Parathyroid adenoma (tissue), 2 donors: ENCODE data around the gene MICU2.

Experiments
- H2AFZ ChIP-seq: fragments of 300-600 bp; sonication (generic); one replicate; pipeline ENCODE4 v1.7.0; 2017; ENCODE audit warnings: antibody characterized with exemption, mild to moderate bottlenecking
- H3K27ac ChIP-seq: fragments of 300-600 bp; sonication (generic); one replicate; pipeline ENCODE4 v1.7.0; 2017
- H3K27me3 ChIP-seq: fragments of 300-600 bp; sonication (generic); one replicate; pipeline ENCODE4 v1.7.0; 2017; ENCODE audit warnings: low read length; ENCODE audit not compliant: control insufficient read depth, insufficient read depth
- H3K36me3 ChIP-seq: fragments of 300-600 bp; sonication (generic); one replicate; pipeline ENCODE4 v1.7.0; 2017; ENCODE audit warnings: low read length; ENCODE audit not compliant: control insufficient read depth, insufficient read depth
- H3K4me1 ChIP-seq: fragments of 300-600 bp; sonication (generic); one replicate; pipeline ENCODE4 v1.7.0; 2017; ENCODE audit warnings: control low read depth
- H3K4me2 ChIP-seq: fragments of 300-600 bp; sonication (generic); one replicate; pipeline ENCODE4 v1.7.0; 2017; ENCODE audit warnings: low read length
- H3K4me3 ChIP-seq: fragments of 300-600 bp; sonication (generic); one replicate; pipeline ENCODE4 v1.7.0; 2017; ENCODE audit warnings: low read depth, low read length
- H3K79me2 ChIP-seq: fragments of 300-600 bp; sonication (generic); one replicate; pipeline ENCODE4 v1.7.0; 2017; ENCODE audit warnings: control low read depth
- H3K9ac ChIP-seq: fragments of 300-600 bp; sonication (generic); one replicate; pipeline ENCODE4 v1.7.0; 2017; ENCODE audit warnings: mild to moderate bottlenecking
- H3K9me3 ChIP-seq: fragments of 300-600 bp; sonication (generic); one replicate; pipeline ENCODE4 v1.7.0; 2017; ENCODE audit warnings: low read length; ENCODE audit not compliant: control insufficient read depth
- TF ChIP-seq, protein P1 (sequence below): fragments of 300-600 bp; sonication (generic); IDR thresholded peaks from one replicate; pipeline ENCODE4 v1.7.0; 2017; ENCODE audit warnings: antibody characterized with exemption, mild to moderate bottlenecking
- donor health status: primary hyperparathyroidism.

Gene MICU2

DNA sequence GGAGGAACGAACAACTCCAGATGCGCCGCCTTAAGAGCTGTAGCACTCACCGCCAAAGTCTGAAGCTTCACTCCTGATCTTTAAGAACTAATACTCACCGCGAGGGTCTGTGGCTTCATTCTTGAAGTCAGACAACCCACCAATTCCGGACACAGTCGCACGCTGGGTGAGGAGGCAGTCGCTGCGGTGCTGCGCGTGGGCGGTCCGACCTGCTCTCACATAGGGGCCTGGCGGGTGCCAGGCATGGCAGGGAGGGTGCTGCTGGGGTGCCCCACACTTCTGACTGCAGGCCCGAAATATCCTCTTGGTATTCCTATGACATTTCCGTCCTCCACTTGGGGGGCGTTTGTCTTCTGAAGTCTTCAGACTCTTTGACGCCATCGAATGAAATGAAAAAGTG, 7.4 kb upstream of the MICU2 start:
- Histone ChIP-seq H3K27ac (no peak overlapping the region), H3K36me3 (no peaks in the 10 kb centered on the region), H3K27me3 (no peaks in the 10 kb centered on the region), H3K9me3 (no peaks in the 10 kb centered on the region), H3K4me3 (no peak overlapping the region), H3K9ac (no peak overlapping the region), H3K79me2 (no peaks in the 10 kb centered on the region), H3K4me1 (no peaks in the 10 kb centered on the region), H3K4me2 (no peak overlapping the region), H2AFZ (no peak overlapping the region)
- TF ChIP-seq, protein P1, sequence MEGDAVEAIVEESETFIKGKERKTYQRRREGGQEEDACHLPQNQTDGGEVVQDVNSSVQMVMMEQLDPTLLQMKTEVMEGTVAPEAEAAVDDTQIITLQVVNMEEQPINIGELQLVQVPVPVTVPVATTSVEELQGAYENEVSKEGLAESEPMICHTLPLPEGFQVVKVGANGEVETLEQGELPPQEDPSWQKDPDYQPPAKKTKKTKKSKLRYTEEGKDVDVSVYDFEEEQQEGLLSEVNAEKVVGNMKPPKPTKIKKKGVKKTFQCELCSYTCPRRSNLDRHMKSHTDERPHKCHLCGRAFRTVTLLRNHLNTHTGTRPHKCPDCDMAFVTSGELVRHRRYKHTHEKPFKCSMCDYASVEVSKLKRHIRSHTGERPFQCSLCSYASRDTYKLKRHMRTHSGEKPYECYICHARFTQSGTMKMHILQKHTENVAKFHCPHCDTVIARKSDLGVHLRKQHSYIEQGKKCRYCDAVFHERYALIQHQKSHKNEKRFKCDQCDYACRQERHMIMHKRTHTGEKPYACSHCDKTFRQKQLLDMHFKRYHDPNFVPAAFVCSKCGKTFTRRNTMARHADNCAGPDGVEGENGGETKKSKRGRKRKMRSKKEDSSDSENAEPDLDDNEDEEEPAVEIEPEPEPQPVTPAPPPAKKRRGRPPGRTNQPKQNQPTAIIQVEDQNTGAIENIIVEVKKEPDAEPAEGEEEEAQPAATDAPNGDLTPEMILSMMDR, result no peak

DNA sequence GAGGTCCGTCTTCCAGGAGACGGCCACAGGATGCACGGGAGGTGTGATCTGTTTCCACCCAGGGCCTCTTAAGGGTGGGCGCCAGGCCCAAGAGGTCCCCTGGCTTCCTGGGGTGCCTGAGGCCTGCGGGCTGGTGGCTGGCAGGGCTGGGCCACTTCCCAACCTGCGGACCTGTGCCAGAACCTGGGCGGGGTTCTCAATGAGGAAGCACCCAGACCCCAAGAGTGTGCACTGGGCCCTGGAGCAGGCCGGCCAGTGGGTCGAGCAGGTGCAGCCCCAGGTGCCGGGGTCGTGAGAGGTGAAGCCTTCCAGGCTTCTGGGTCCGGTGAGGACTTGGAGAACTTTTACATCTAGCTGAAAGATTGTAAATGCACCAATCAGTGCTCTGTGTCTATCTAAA, 6.7 kb upstream of the MICU2 start:
- TF ChIP-seq, protein P1, result no peak
- Histone ChIP-seq H3K4me3 (no peak overlapping the region), H3K9ac (no peak overlapping the region), H3K9me3 (no peaks in the 10 kb centered on the region), H2AFZ (no peak overlapping the region), H3K27ac (no peak overlapping the region), H3K4me2 (no peak overlapping the region), H3K4me1 (no peaks in the 10 kb centered on the region), H3K79me2 (no peaks in the 10 kb centered on the region), H3K27me3 (no peaks in the 10 kb centered on the region), H3K36me3 (no peaks in the 10 kb centered on the region)

DNA sequence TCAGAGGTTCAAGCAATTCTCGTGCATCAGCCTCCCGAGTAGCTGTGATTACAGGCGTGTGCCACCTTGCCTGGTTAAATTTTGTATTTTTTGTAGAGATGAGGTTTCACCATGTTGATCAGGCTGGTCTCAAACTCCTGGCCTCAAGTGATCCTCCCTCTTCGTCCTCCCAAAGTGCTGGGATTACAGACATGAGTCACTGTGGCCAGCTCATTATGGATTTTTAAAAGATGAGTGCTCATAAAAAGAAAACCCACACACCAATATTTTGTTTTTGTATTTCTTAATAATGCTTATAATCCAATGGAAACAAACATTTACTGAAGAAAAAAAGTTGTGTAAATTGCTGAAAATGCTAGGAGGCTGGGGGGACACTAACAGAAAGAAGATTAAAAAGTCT, 5.0 kb upstream of the MICU2 start:
- no peak overlapping the region for H3K9ac ChIP-seq
- H3K27me3 ChIP-seq, result no peaks in the 10 kb centered on the region
- H3K9me3 ChIP-seq, result no peaks in the 10 kb centered on the region
- TF ChIP-seq, protein P1, result no peak
- peaks cover 4% of the 10 kb centered on the region for H3K36me3 ChIP-seq
- H3K27ac ChIP-seq, result no peak overlapping the region
- no peak overlapping the region for H3K4me2 ChIP-seq
- H3K79me2 ChIP-seq, result no peaks in the 10 kb centered on the region
- H3K4me1 ChIP-seq, result no peaks in the 10 kb centered on the region
- no peak overlapping the region for H2AFZ ChIP-seq
- no peak overlapping the region for H3K4me3 ChIP-seq

DNA sequence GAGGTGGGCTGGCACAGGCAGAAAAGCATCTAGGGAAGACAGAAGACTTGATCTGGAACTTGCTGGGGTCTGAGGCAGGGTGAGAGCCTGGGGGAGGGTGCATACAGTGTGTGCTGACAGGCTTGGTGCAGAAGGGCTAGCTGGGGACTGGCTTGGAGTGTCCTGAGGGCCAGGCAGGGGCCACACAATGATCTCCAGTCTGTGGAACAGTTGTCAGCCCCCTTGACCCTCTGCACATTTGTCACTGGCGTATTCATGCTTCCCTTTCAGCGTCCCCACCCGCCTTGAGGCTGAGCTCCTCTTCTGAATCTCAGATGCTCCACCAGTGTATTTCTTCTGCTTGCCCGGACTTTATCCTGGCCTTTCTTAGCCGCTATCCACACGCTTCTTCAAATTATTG, 2.8 kb upstream of the MICU2 start:
- peaks cover 4% of the 10 kb centered on the region for H3K36me3 ChIP-seq
- H3K79me2 ChIP-seq, result no peaks in the 10 kb centered on the region
- no peak overlapping the region for H3K27ac ChIP-seq
- no peak overlapping the region for H3K4me2 ChIP-seq
- TF ChIP-seq, protein P1, result no peak
- H3K27me3 ChIP-seq, result no peaks in the 10 kb centered on the region
- no peak overlapping the region for H3K9ac ChIP-seq
- H3K4me1 ChIP-seq, result no peaks in the 10 kb centered on the region
- no peak overlapping the region for H3K4me3 ChIP-seq
- H3K9me3 ChIP-seq, result no peaks in the 10 kb centered on the region
- H2AFZ ChIP-seq, result no peak overlapping the region

DNA sequence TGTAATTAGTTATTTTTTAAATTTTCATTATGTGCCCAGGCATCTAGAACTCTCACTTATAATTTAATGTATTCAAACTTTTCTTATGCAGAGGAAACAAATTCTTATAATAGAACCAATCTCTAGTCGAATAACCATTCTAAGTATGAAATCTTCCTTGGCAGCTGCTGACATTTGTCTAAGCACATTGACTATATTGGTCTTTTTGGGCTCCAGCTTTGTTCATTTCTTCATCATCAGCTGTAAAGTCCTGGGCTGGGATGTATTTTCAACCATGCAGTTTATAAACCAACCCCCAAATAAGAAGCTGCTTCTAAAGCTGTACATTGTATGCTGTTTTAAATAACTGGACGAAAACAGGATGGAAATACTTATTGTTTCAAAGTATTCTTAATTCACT, 2.3 kb upstream of the MICU2 start:
- Histone ChIP-seq H3K4me1 (no peaks in the 10 kb centered on the region), H3K27me3 (no peaks in the 10 kb centered on the region), H3K9me3 (no peaks in the 10 kb centered on the region), H3K4me3 (no peak overlapping the region), H3K27ac (no peak overlapping the region), H2AFZ (no peak overlapping the region), H3K79me2 (no peaks in the 10 kb centered on the region), H3K4me2 (no peak overlapping the region), H3K9ac (no peak overlapping the region), H3K36me3 (peaks cover 4% of the 10 kb centered on the region)
- TF ChIP-seq, protein P1, result no peak
